H1 (cell line): ENCODE measurements around the gene GSTT4. TPM values are rescaled to one million over a fixed set of nuclear protein-coding genes. Genes with fewer than 3 reads are reported as not detected.
"Not testable (repeated sequence)": the region's sequence is repeated elsewhere in the genome, so short reads cannot be mapped to it uniquely, and the experiment has no call there.

Experiments used
- CTCF ChIA-PET: fragments of 300-600 bp; sonication (Branson Sonifier 250); formaldehyde crosslinking; loops from one replicate; lab custom pipeline; 2021; ENCODE audit not compliant: partially characterized antibody; lab: Charles Lee
- POLR2A ChIA-PET: fragments of 300-600 bp; sonication (Branson Sonifier 250); formaldehyde crosslinking; loops from one replicate; lab custom pipeline; 2021; ENCODE audit warnings: inconsistent platforms; ENCODE audit not compliant: partially characterized antibody; lab: Charles Lee
- DNase-seq, 2 experiments: peaks; one replicate each; pipeline versions ENCODE4 v3.0.0 to v3.0.0-alpha.2; 2010 to 2022; ENCODE audit warnings: low spot score in 2 of 2, low read depth in 1 of 2, mixed read lengths in 1 of 2
- FAIRE-seq: peaks from 2 replicates; lab custom pipeline; 2011; peaks lifted over from hg19 to GRCh38; lab: Jason Lieb, UNC
- H2AFZ ChIP-seq: 2 replicates; pipeline ENCODE4 v1.8.1; 2012; ENCODE audit warnings: low read length, inconsistent platforms
- H2AK5ac ChIP-seq: 2 replicates; pipeline ENCODE4 v1.6.1; 2013; ENCODE audit warnings: low read depth, low read length
- H2BK120ac ChIP-seq: replicated peaks from 2 replicates; pipeline ENCODE3; 2013; ENCODE audit warnings: low read depth, low read length, inconsistent platforms
- H2BK12ac ChIP-seq: 2 replicates; pipeline ENCODE4 v1.6.1; 2013; ENCODE audit warnings: low read depth, low read length
- H2BK15ac ChIP-seq: 2 replicates; pipeline ENCODE4 v1.6.1; 2013; ENCODE audit warnings: low read length
- H2BK20ac ChIP-seq: 2 replicates; pipeline ENCODE4 v1.6.1; 2013; ENCODE audit warnings: low read length
- H2BK5ac ChIP-seq: 2 replicates; pipeline ENCODE4 v1.6.1; 2013; ENCODE audit warnings: low read depth, low read length
- H3K14ac ChIP-seq: 2 replicates; pipeline ENCODE4 v1.6.1; 2013; ENCODE audit warnings: inconsistent platforms; ENCODE audit not compliant: insufficient read length
- H3K18ac ChIP-seq: 2 replicates; pipeline ENCODE4 v1.6.1; 2013; ENCODE audit warnings: low read length; ENCODE audit errors: extremely low read depth
- H3K23ac ChIP-seq: 2 replicates; pipeline ENCODE4 v1.6.1; 2013; ENCODE audit warnings: inconsistent platforms; ENCODE audit not compliant: insufficient read length
- H3K23me2 ChIP-seq: 2 replicates; pipeline ENCODE4 v1.6.1; 2013; ENCODE audit warnings: low read depth, low read length
- H3K27ac ChIP-seq: 2 replicates; pipeline ENCODE4 v1.6.1; 2011; ENCODE audit warnings: low read depth, low read length, inconsistent platforms
- H3K27me3 ChIP-seq, 4 experiments: replicated peaks in 1 of 4; 1 replicate in 1 of 4; 2 replicates in 3 of 4; pipeline versions ENCODE4 v1.6.1 to v1.8.1; 2011 to 2013; ENCODE audit warnings: low read length in 3 of 4, mild to moderate bottlenecking in 3 of 4, inconsistent platforms in 2 of 4, mixed read lengths in 2 of 4, moderate library complexity in 1 of 4; ENCODE audit not compliant: control insufficient read depth in 3 of 4, insufficient read depth in 3 of 4; ENCODE audit errors: extremely low read depth in 1 of 4
- H3K36me3 ChIP-seq, 4 experiments: 2 replicates each; pipeline versions ENCODE4 v1.6.1 to v1.8.1; 2011 to 2013; ENCODE audit warnings: mild to moderate bottlenecking in 4 of 4, low read length in 3 of 4, moderate library complexity in 2 of 4, control low read depth in 1 of 4, inconsistent platforms in 1 of 4; ENCODE audit not compliant: insufficient read depth in 4 of 4, control insufficient read depth in 2 of 4
- H3K4ac ChIP-seq: replicated peaks from 2 replicates; pipeline ENCODE3; 2013; ENCODE audit warnings: low read length, low read depth, mixed read lengths, inconsistent platforms; ENCODE audit not compliant: insufficient read length
- H3K4me1 ChIP-seq, 4 experiments: replicated peaks in 1 of 4; 1 replicate in 1 of 4; 2 replicates in 3 of 4; pipeline versions ENCODE4 v1.6.1 to v1.8.1; 2011 to 2013; ENCODE audit warnings: low read length in 3 of 4, inconsistent platforms in 2 of 4, mixed read lengths in 1 of 4; ENCODE audit not compliant: insufficient read depth in 4 of 4, control insufficient read depth in 3 of 4
- H3K4me2 ChIP-seq, 2 experiments: 2 replicates each; pipeline versions ENCODE4 v1.6.1 to v1.8.1; 2011 to 2013; ENCODE audit warnings: low read depth in 2 of 2, low read length in 2 of 2, control low read depth in 1 of 2, inconsistent platforms in 1 of 2, mild to moderate bottlenecking in 1 of 2; ENCODE audit not compliant: insufficient read depth in 1 of 2
- H3K4me3 ChIP-seq, 4 experiments: fragments of 200-600, 300-600 bp in 1 of 4; sonication (generic), shearing (Covaris generic), sonication (Bioruptor Twin) in 1 of 4; 2 replicates each; pipeline versions ENCODE4 v1.5.1 to v1.8.1; 2011 to 2016; ENCODE audit warnings: low read length in 4 of 4, low read depth in 3 of 4, control low read depth in 2 of 4, inconsistent platforms in 2 of 4, mild to moderate bottlenecking in 2 of 4, mixed read lengths in 1 of 4, moderate library complexity in 1 of 4; ENCODE audit not compliant: insufficient read depth in 2 of 4; ENCODE audit errors: extremely low read depth in 1 of 4
- H3K56ac ChIP-seq: replicated peaks from 2 replicates; pipeline ENCODE3; 2013; ENCODE audit warnings: low read depth, mild to moderate bottlenecking, mixed read lengths, low read length, inconsistent platforms; ENCODE audit not compliant: insufficient read length
- H3K79me1 ChIP-seq: 2 replicates; pipeline ENCODE4 v1.6.1; 2013; ENCODE audit warnings: low read depth, low read length, control low read depth
- H3K79me2 ChIP-seq, 2 experiments: 2 replicates each; pipeline versions ENCODE4 v1.6.1 to v1.8.1; 2012 to 2013; ENCODE audit warnings: low read length in 2 of 2, mild to moderate bottlenecking in 2 of 2, inconsistent platforms in 1 of 2; ENCODE audit not compliant: insufficient read depth in 2 of 2, control insufficient read depth in 1 of 2
- H3K9ac ChIP-seq, 4 experiments: replicated peaks in 1 of 4; 1 replicate in 1 of 4; 2 replicates in 3 of 4; pipeline versions ENCODE4 v1.6.1 to v1.8.1; 2011 to 2013; ENCODE audit warnings: low read depth in 3 of 4, low read length in 3 of 4, control low read depth in 2 of 4, mild to moderate bottlenecking in 2 of 4, moderate library complexity in 2 of 4, inconsistent platforms in 1 of 4; ENCODE audit errors: extremely low read depth in 1 of 4
- H3K9me3 ChIP-seq, 2 experiments: 2 replicates each; pipeline versions ENCODE4 v1.6.1 to v1.8.1; 2012 to 2013; ENCODE audit warnings: mild to moderate bottlenecking in 2 of 2, moderate library complexity in 2 of 2, control low read depth in 1 of 2, inconsistent platforms in 1 of 2, low read depth in 1 of 2, low read length in 1 of 2, mixed read lengths in 1 of 2; ENCODE audit not compliant: insufficient read depth in 2 of 2
- H4K20me1 ChIP-seq, 2 experiments: replicated peaks in 1 of 2; 2 replicates each; pipeline versions ENCODE3 to v1.8.1; 2011 to 2013; ENCODE audit warnings: inconsistent platforms in 2 of 2, low read length in 2 of 2, mild to moderate bottlenecking in 1 of 2; ENCODE audit not compliant: insufficient read depth in 2 of 2, control insufficient read depth in 1 of 2
- H4K5ac ChIP-seq: 2 replicates; pipeline ENCODE4 v1.6.1; 2013; ENCODE audit warnings: low read length, low read depth, mixed read lengths, inconsistent platforms; ENCODE audit not compliant: insufficient read length
- H4K8ac ChIP-seq: 2 replicates; pipeline ENCODE4 v1.8.0; 2013; ENCODE audit warnings: mild to moderate bottlenecking, moderate library complexity, low read length, inconsistent platforms; ENCODE audit not compliant: insufficient read depth; ENCODE audit errors: extremely low read depth
- H4K91ac ChIP-seq: replicated peaks from 2 replicates; pipeline ENCODE3; 2013; ENCODE audit warnings: low read length, mixed read lengths, inconsistent platforms; ENCODE audit not compliant: insufficient read length
- WGBS, 2 experiments: shearing (Covaris generic) in 1 of 2; methylation state at CpG; one replicate each; pipeline versions ENCODE4 v1.1.6 to v1.1.7; 2013 to 2015; ENCODE audit warnings: low lambda C conversion rate in 2 of 2, mixed read lengths in 2 of 2, inconsistent platforms in 1 of 2, low coverage in 1 of 2, missing lambda C conversion rate in 1 of 2; ENCODE audit not compliant: insufficient replicate concordance in 2 of 2, insufficient coverage in 1 of 2, insufficient read length in 1 of 2; ENCODE audit errors: extremely low coverage in 1 of 2, missing lambda C conversion rate in 1 of 2; 5-methylcytosine and 5-hydroxymethylcytosine counted together
- polyA plus RNA-seq, 7 experiments: library from polyadenylated mRNA; depleted of rRNA in 3 of 7; stranded (reverse) in 5 of 7; unstranded in 2 of 7; fragments of >200 nt in 5 of 7; fragments of 200-250 nt in 2 of 7; gene quantifications; 1 replicate in 5 of 7; 2 replicates in 1 of 7; 4 replicates in 1 of 7; pipeline versions ENCODE4 v1.2.1 to v1.2.3, GENCODE V29; 2011 to 2013; ENCODE audit warnings: missing spikeins in 2 of 7, mixed read lengths in 2 of 7
- total RNA-seq: library from RNA; stranded (reverse); fragmentation: NEBNext Ultra II Directional; extraction: Animal tissue kit (Norgen Biotek cat#: 25700); gene quantifications from 2 replicates; pipeline ENCODE4 v1.2.1, GENCODE V29; 2021

GSTT4 gene
- total and polyA plus RNA-seq, 2 of the 8 experiments (the other 6 are each of a cell fraction or from before 2014, with no cell fraction given), result 0.14 TPM; not detected in 1

- H2BK15ac ChIP-seq, H3K9ac ChIP-seq, H3K23ac ChIP-seq, H3K18ac ChIP-seq, H3K4ac ChIP-seq, CTCF ChIA-PET, H3K27ac ChIP-seq, H3K56ac ChIP-seq, H2BK12ac ChIP-seq, H2BK120ac ChIP-seq, H3K4me1 ChIP-seq, H4K5ac ChIP-seq, FAIRE-seq, H3K27me3 ChIP-seq, H2BK5ac ChIP-seq, H3K23me2 ChIP-seq, H2BK20ac ChIP-seq, H3K14ac ChIP-seq, H3K9me3 ChIP-seq, H2AK5ac ChIP-seq, H2AFZ ChIP-seq, H3K4me2 ChIP-seq, H3K4me3 ChIP-seq, POLR2A ChIA-PET, H4K8ac ChIP-seq, H4K91ac ChIP-seq, H3K79me1 ChIP-seq: not testable (repeated sequence)
- peaks cover 5 to 19% (median 13%) of the 10 kb centered on the region in 4 experiments; a peak in 6 of 8 replicates for H3K36me3 ChIP-seq
- peaks cover 3 to 13% of the 10 kb centered on the region in 2 experiments for H4K20me1 ChIP-seq
- DNase-seq, result peak in 1 of 2 experiments; percentile 51
- 26% methylated on average over 6 of the region's 27 CpGs; no CpG with 5 or more reads in 1 of the 2 experiments for WGBS, 2 experiments
- H3K79me2 ChIP-seq, result peaks cover 0 to 11% of the 10 kb centered on the region in 2 experiments; a peak in 1 of 4 replicates
Measured at GRCh38 chr22:23974836-23975352, 30.4 kb downstream of the GSTT4 start.

GRCh38 chr22:23974345-23974744 is 30.9 kb downstream of the GSTT4 start, which contains the start of gene DDT:
Gene DDT (minus strand): TSS chr22:23974441. CDS start chr22:23974414, 27 bp downstream.
- H3K9me3 ChIP-seq, H2BK120ac ChIP-seq, H3K4me2 ChIP-seq, H4K91ac ChIP-seq, H3K4me3 ChIP-seq, CTCF ChIA-PET, H2BK5ac ChIP-seq, H3K27ac ChIP-seq, H3K23ac ChIP-seq, H2AK5ac ChIP-seq, H3K4me1 ChIP-seq, H2BK20ac ChIP-seq, H4K8ac ChIP-seq, H2BK12ac ChIP-seq, H3K27me3 ChIP-seq, H3K4ac ChIP-seq, POLR2A ChIA-PET, H3K56ac ChIP-seq, H3K9ac ChIP-seq, H3K23me2 ChIP-seq, H2BK15ac ChIP-seq, H3K79me1 ChIP-seq, H3K14ac ChIP-seq, H2AFZ ChIP-seq, DNase-seq, H4K5ac ChIP-seq, H3K18ac ChIP-seq: not testable (repeated sequence)
- FAIRE-seq, result peak; percentile 98
- peaks cover 0 to 11% of the 10 kb centered on the region in 2 experiments; a peak in 1 of 4 replicates for H3K79me2 ChIP-seq
- WGBS, 2 experiments, result no CpG with 5 or more reads among the region's 29 CpGs
- peaks cover 7 to 15% of the 10 kb centered on the region in 2 experiments for H4K20me1 ChIP-seq
- peaks cover 5 to 24% (median 16%) of the 10 kb centered on the region in 4 experiments; a peak in 7 of 8 replicates for H3K36me3 ChIP-seq
